Suprapubic skin (tissue), 4 donors: ENCODE data around the gene SHFL.

Source experiments
- EP300 ChIP-seq: sonication (generic); formaldehyde crosslinking; IDR thresholded peaks from one replicate; pipeline ENCODE4 v1.6.1; 2017; ENCODE audit warnings: antibody characterized with exemption
- POLR2A ChIP-seq, 2 donors: fragments of 450-650 bp; IDR thresholded peaks; one replicate each; pipeline ENCODE4 v1.6.1; 2017; ENCODE audit warnings: antibody characterized with exemption in 2 of 2, mild to moderate bottlenecking in 2 of 2, moderate library complexity in 2 of 2
- POLR2AphosphoS5 ChIP-seq, 3 donors: sonication (generic); formaldehyde crosslinking; IDR thresholded peaks; one replicate each; pipeline ENCODE4 v1.6.1; 2017; ENCODE audit warnings: antibody characterized with exemption in 3 of 3
- TF ChIP-seq, protein P1 (sequence below), 2 donors: fragments of 200-600 bp in 1 of 2; fragments of 450-650 bp in 1 of 2; sonication (generic) in 1 of 2; IDR thresholded peaks; one replicate each; pipeline ENCODE4 v1.5.1; 2016 to 2019; ENCODE audit warnings: antibody characterized with exemption in 2 of 2, mild to moderate bottlenecking in 1 of 2, moderate library complexity in 1 of 2

DNA sequence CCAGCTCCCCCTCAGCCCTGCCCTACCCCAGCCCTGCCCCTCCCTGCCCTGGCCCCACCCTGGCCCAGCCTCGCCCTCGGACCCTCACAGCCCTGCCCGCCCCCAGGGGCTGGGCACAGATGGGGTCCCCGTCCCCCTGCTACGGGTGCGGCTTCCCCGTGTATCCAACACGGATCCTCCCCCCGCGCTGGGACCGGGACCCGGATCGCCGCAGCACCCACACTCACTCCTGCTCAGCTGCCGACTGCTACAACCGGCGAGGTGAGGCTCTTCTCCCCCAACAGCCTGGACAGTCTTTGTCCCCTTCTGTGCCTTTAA is 5.2 kb downstream of the SHFL start:
- TF ChIP-seq, protein P1, sequence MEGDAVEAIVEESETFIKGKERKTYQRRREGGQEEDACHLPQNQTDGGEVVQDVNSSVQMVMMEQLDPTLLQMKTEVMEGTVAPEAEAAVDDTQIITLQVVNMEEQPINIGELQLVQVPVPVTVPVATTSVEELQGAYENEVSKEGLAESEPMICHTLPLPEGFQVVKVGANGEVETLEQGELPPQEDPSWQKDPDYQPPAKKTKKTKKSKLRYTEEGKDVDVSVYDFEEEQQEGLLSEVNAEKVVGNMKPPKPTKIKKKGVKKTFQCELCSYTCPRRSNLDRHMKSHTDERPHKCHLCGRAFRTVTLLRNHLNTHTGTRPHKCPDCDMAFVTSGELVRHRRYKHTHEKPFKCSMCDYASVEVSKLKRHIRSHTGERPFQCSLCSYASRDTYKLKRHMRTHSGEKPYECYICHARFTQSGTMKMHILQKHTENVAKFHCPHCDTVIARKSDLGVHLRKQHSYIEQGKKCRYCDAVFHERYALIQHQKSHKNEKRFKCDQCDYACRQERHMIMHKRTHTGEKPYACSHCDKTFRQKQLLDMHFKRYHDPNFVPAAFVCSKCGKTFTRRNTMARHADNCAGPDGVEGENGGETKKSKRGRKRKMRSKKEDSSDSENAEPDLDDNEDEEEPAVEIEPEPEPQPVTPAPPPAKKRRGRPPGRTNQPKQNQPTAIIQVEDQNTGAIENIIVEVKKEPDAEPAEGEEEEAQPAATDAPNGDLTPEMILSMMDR (IDR thresholded peaks at IDR 0.05), result no peak
- no peak for TF ChIP-seq POLR2A (IDR thresholded peaks at IDR 0.05)
- no peak for TF ChIP-seq POLR2AphosphoS5 (IDR thresholded peaks at IDR 0.05)
- no peak for TF ChIP-seq EP300
